Natural killer cell (primary cell): ENCODE data around the gene AGBL4. TPM values are rescaled to one million over a fixed set of nuclear protein-coding genes. Genes with fewer than 3 reads are reported as not detected.

Experiments used
- ATAC-seq, 3 donors: fragments of 150-1000 bp in 2 of 3; fragments of 200-7000 bp in 1 of 3; cut with Tn5 transposase; 1 replicate in 1 of 3; 2 replicates in 2 of 3; pipeline ENCODE4 v1.10.0; 2021; ENCODE audit warnings: mild to moderate bottlenecking in 2 of 3, moderate library complexity in 2 of 3
- DNase-seq, 2 donors: peaks; one replicate each; pipeline versions ENCODE4 v3.0.0 to v3.0.0-alpha.2; 2013 to 2021; ENCODE audit warnings: mixed read lengths in 1 of 2
- H3K27ac ChIP-seq: one replicate; pipeline ENCODE4 v1.5.1; 2013; ENCODE audit warnings: mild to moderate bottlenecking, low read length
- H3K27me3 ChIP-seq: one replicate; pipeline ENCODE4 v1.6.1; 2013; ENCODE audit warnings: low read length; ENCODE audit not compliant: control insufficient read depth, insufficient read depth
- H3K36me3 ChIP-seq: one replicate; pipeline ENCODE4 v1.6.1; 2013; ENCODE audit warnings: low read length; ENCODE audit not compliant: control insufficient read depth, insufficient read depth
- H3K4me1 ChIP-seq: one replicate; pipeline ENCODE4 v1.6.1; 2013; ENCODE audit warnings: low read length; ENCODE audit not compliant: control insufficient read depth, insufficient read depth
- H3K4me3 ChIP-seq: one replicate; pipeline ENCODE4 v1.5.1; 2013; ENCODE audit warnings: low read length
- H3K9me3 ChIP-seq: one replicate; pipeline ENCODE4 v1.6.1; 2013; ENCODE audit warnings: low read length; ENCODE audit not compliant: control insufficient read depth, insufficient read depth
- H3K27ac Mint-ChIP-seq, 2 donors: one replicate each; pipeline ENCODE4 v1.8.0; 2022; ENCODE audit warnings: mild to moderate bottlenecking in 2 of 2, mixed read lengths in 2 of 2, moderate library complexity in 1 of 2
- H3K27me3 Mint-ChIP-seq, 2 donors: one replicate each; pipeline ENCODE4 v1.8.0; 2022; ENCODE audit warnings: low read depth in 2 of 2, mixed read lengths in 2 of 2
- H3K36me3 Mint-ChIP-seq: one replicate; pipeline ENCODE4 v1.8.0; 2022; ENCODE audit warnings: mixed read lengths
- H3K4me1 Mint-ChIP-seq, 2 donors: one replicate each; pipeline ENCODE4 v1.8.0; 2022; ENCODE audit warnings: mixed read lengths in 2 of 2
- H3K4me3 Mint-ChIP-seq: one replicate; pipeline ENCODE4 v1.8.0; 2022; ENCODE audit warnings: mild to moderate bottlenecking, moderate library complexity, mixed read lengths
- H3K9me3 Mint-ChIP-seq, 2 donors: one replicate each; pipeline ENCODE4 v1.8.0; 2022; ENCODE audit warnings: mixed read lengths in 2 of 2
- WGBS: methylation state at CpG from one replicate; pipeline ENCODE4 v1.1.7; 2013; ENCODE audit warnings: missing lambda C conversion rate; ENCODE audit not compliant: insufficient coverage; 5-methylcytosine and 5-hydroxymethylcytosine counted together
- intact Hi-C: fragments of 100-400 bp; cut with micrococcal nuclease; formaldehyde crosslinking; loops from one replicate; pipeline ENCODE4 v1.14.2; 2022
- total RNA-seq, 4 donors: library from RNA; stranded (reverse); fragments of 120-200 nt in 1 of 4; gene quantifications; one replicate each; pipeline versions ENCODE4 v1.2.3 to v1.2.4, GENCODE V29; 2013 to 2022
- TF ChIP-seq, protein P1 (sequence below): fragments of 200-600 bp; IDR thresholded peaks from one replicate; pipeline ENCODE4 v1.8.0; 2022; ENCODE audit warnings: antibody characterized with exemption

AGBL4 gene
- total RNA-seq, 3 donors from 2014 or later (not counting 1 experiment from before 2014, with no cell fraction given): not detected

DNA sequence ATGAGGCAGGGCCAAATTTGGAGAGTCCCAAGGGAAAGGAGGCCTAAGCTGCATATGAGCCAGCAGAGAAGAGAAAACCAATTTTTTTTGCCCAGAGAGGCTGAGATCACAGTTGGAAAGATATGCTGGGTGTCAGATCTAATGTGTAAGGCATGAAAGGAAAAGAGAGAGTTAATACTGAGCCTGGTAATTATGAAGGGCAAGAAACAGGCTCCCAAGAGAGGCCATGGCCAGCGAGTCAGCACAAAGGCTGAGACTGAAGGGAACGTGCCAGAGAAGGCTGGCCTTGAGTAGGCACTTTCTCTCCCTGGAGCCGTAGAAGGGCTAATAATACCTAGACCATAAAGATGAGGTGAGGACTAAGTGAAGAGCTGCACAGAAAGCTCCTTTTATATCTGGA, 1215.3 kb downstream of the AGBL4 start:
- H3K27ac Mint-ChIP-seq: no peak overlapping the region
- no peak for DNase-seq
- TF ChIP-seq, protein P1, sequence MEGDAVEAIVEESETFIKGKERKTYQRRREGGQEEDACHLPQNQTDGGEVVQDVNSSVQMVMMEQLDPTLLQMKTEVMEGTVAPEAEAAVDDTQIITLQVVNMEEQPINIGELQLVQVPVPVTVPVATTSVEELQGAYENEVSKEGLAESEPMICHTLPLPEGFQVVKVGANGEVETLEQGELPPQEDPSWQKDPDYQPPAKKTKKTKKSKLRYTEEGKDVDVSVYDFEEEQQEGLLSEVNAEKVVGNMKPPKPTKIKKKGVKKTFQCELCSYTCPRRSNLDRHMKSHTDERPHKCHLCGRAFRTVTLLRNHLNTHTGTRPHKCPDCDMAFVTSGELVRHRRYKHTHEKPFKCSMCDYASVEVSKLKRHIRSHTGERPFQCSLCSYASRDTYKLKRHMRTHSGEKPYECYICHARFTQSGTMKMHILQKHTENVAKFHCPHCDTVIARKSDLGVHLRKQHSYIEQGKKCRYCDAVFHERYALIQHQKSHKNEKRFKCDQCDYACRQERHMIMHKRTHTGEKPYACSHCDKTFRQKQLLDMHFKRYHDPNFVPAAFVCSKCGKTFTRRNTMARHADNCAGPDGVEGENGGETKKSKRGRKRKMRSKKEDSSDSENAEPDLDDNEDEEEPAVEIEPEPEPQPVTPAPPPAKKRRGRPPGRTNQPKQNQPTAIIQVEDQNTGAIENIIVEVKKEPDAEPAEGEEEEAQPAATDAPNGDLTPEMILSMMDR: no peak

GRCh38 chr1:48807554-48808260, 1216.0 kb downstream of the AGBL4 start:
- H3K27me3 Mint-ChIP-seq: peaks cover 0 to 4% of the 10 kb centered on the region in 2 donors
- no peaks in the 10 kb centered on the region for H3K27me3 ChIP-seq
- intact Hi-C loops: no loop called here
- H3K4me3 Mint-ChIP-seq: no peak overlapping the region
- TF ChIP-seq, protein P1: no peak
- no peaks in the 10 kb centered on the region for H3K4me1 ChIP-seq
- H3K36me3 Mint-ChIP-seq: no peaks in the 10 kb centered on the region
- WGBS: 100% methylated on average over 3 of the region's 4 CpGs
- no peaks in the 10 kb centered on the region for H3K36me3 ChIP-seq
- no peaks in the 10 kb centered on the region for H3K4me1 Mint-ChIP-seq
- no peak overlapping the region for H3K27ac ChIP-seq
- H3K9me3 ChIP-seq: no peaks in the 10 kb centered on the region
- H3K9me3 Mint-ChIP-seq: peaks cover 0 to 2% of the 10 kb centered on the region in 2 donors
- no peak for DNase-seq
- no peak for ATAC-seq
- no peak overlapping the region for H3K4me3 ChIP-seq
- H3K27ac Mint-ChIP-seq: no peak overlapping the region

More for the DNA sequence above, 1215.3 kb downstream of the AGBL4 start:
- 74% methylated on average over 3 of the region's 3 CpGs for WGBS
- no peak overlapping the region for H3K27ac ChIP-seq
- Mint-ChIP-seq H3K27me3 (peaks cover 0 to 4% of the 10 kb centered on the region in 2 donors), H3K9me3 (peaks cover 0 to 5% of the 10 kb centered on the region in 2 donors), H3K4me3 (no peak overlapping the region), H3K36me3 (no peaks in the 10 kb centered on the region), H3K4me1 (no peaks in the 10 kb centered on the region)
- H3K36me3 ChIP-seq: no peaks in the 10 kb centered on the region
- ATAC-seq: no peak
- H3K27me3 ChIP-seq: no peaks in the 10 kb centered on the region
- no peaks in the 10 kb centered on the region for H3K9me3 ChIP-seq
- H3K4me1 ChIP-seq: no peaks in the 10 kb centered on the region
- intact Hi-C loops: no loop called here
- H3K4me3 ChIP-seq: no peak overlapping the region

DNA sequence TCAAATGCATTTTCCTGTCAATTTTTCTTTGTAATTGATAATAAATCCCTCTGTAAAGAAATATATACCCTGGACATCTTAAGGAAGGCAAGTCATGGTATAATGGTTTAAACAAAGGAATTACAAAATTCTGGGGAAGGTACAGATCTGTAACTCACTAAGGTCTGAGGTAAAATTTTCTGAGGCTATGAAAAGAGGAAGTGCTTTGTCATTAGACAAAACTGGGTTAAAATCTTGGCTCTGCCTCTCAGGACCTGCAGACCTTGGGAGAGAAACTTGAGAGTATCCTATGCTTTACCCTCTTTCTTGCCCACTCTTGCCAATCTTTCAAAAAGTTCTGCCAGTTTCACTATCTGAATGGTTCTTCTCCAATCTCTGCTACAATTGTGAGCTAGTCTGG, 1220.3 kb downstream of the AGBL4 start:
- DNase-seq (no peak), ATAC-seq (no peak)
- H3K27me3 ChIP-seq: no peaks in the 10 kb centered on the region
- H3K27ac ChIP-seq: no peak overlapping the region
- no peak overlapping the region for H3K4me3 Mint-ChIP-seq
- H3K9me3 Mint-ChIP-seq: peaks cover 2 to 4% of the 10 kb centered on the region in 2 donors
- H3K27me3 Mint-ChIP-seq: peaks cover 0 to 8% of the 10 kb centered on the region in 2 donors
- no peaks in the 10 kb centered on the region for H3K4me1 ChIP-seq
- H3K4me3 ChIP-seq: no peak overlapping the region
- H3K4me1 Mint-ChIP-seq: no peaks in the 10 kb centered on the region
- H3K27ac Mint-ChIP-seq: no peak overlapping the region
- no peaks in the 10 kb centered on the region for H3K36me3 Mint-ChIP-seq
- H3K36me3 ChIP-seq: no peaks in the 10 kb centered on the region
- no peaks in the 10 kb centered on the region for H3K9me3 ChIP-seq
- TF ChIP-seq, protein P1: no peak
- intact Hi-C loops: no loop called here

DNA sequence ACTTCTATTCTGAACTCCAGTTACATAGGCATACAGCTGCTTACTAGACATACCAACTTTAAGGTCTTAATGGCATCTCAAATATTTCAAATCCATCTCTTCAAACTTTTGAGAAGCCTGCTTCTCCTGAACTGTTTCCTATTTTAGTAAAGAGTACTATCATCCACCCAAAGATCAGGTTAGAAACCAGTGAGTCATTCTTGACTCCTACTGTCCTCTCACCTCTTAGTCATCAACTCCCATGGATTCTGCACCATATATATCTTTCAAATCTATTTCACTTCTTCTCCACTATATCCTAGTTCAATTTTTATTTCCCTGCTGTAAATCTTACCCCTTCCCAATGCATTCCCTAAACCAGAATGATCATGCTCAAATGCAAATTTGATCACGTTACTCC, 1228.9 kb downstream of the AGBL4 start:
- Mint-ChIP-seq H3K27me3 (peaks cover 0 to 15% of the 10 kb centered on the region in 2 donors), H3K4me3 (no peak overlapping the region), H3K4me1 (no peaks in the 10 kb centered on the region), H3K36me3 (no peaks in the 10 kb centered on the region), H3K27ac (no peak overlapping the region), H3K9me3 (peaks cover 0 to 2% of the 10 kb centered on the region in 2 donors)
- Histone ChIP-seq H3K27ac (peak overlapping the region; percentile 46), H3K36me3 (no peaks in the 10 kb centered on the region), H3K27me3 (no peaks in the 10 kb centered on the region), H3K4me3 (no peak overlapping the region), H3K4me1 (peaks cover 6% of the 10 kb centered on the region), H3K9me3 (no peaks in the 10 kb centered on the region)
- TF ChIP-seq, protein P1: no peak
- ATAC-seq: no peak
- no peak for DNase-seq
- intact Hi-C loops: no loop called here
- 0% methylated on average over 1 of the region's 1 CpG for WGBS
